Frontal cortex (tissue), 4 donors: ENCODE data around the gene HOXD1. TPM values are rescaled to one million over a fixed set of nuclear protein-coding genes. Genes with fewer than 3 reads are reported as not detected.

ENCODE experiments used
- DNase-seq, 2 donors: peaks; one replicate each; pipeline ENCODE4 v3.0.0; 2012; ENCODE audit warnings: low spot score in 2 of 2
- FAIRE-seq: peaks from 2 replicates; lab custom pipeline; 2012; peaks lifted over from hg19 to GRCh38; lab: Jason Lieb, UNC
- total RNA-seq: library from RNA; depleted of rRNA; stranded (reverse); fragments of >200 nt; gene quantifications from one replicate; pipeline ENCODE4 v1.2.3, GENCODE V29; 2014
- donor health status: control.
- donor health status: control.
- donor health status: control.

Gene HOXD1
- total RNA-seq, 1 donor from 2014 or later: not detected

- FAIRE-seq (no peak), DNase-seq (no peak)
Measured at GRCh38 chr2:176164611-176165369, 23.7 kb upstream of the HOXD1 start.

GRCh38 chr2:176165370-176166050, 23.0 kb upstream of the HOXD1 start:
- FAIRE-seq (no peak), DNase-seq (no peak)

GRCh38 chr2:176166272-176166671, 22.2 kb upstream of the HOXD1 start:
- DNase-seq (no peak), FAIRE-seq (no peak)

- no peak for DNase-seq
Measured at GRCh38 chr2:176167398-176167797, 21.1 kb upstream of the HOXD1 start.

GRCh38 chr2:176169181-176169580, 19.3 kb upstream of the HOXD1 start:
- no peak for FAIRE-seq

More at GRCh38 chr2:176167398-176167797, 21.1 kb upstream of the HOXD1 start:
- FAIRE-seq: no peak

GRCh38 chr2:176169711-176170110, 18.8 kb upstream of the HOXD1 start:
- no peak for FAIRE-seq

More at GRCh38 chr2:176169181-176169580, 19.3 kb upstream of the HOXD1 start:
- no peak for DNase-seq

GRCh38 chr2:176170602-176171305, 17.7 kb upstream of the HOXD1 start:
- no peak for DNase-seq
- no peak for FAIRE-seq

More at GRCh38 chr2:176169711-176170110, 18.8 kb upstream of the HOXD1 start:
- DNase-seq: no peak

GRCh38 chr2:176171351-176172006, 17.0 kb upstream of the HOXD1 start:
- DNase-seq (no peak), FAIRE-seq (no peak)

- DNase-seq: no peak
- FAIRE-seq: no peak
Measured at GRCh38 chr2:176172007-176172894, 16.2 kb upstream of the HOXD1 start.

- FAIRE-seq (no peak), DNase-seq (no peak)
Measured at GRCh38 chr2:176172895-176173566, 15.4 kb upstream of the HOXD1 start.

GRCh38 chr2:176173567-176174381, 14.7 kb upstream of the HOXD1 start:
- no peak for DNase-seq
- FAIRE-seq: no peak

GRCh38 chr2:176174382-176174823, 14.1 kb upstream of the HOXD1 start:
- FAIRE-seq (no peak), DNase-seq (no peak)

- DNase-seq (no peak), FAIRE-seq (no peak)
Measured at GRCh38 chr2:176174824-176175708, 13.4 kb upstream of the HOXD1 start.

GRCh38 chr2:176175709-176176607, 12.5 kb upstream of the HOXD1 start:
- DNase-seq (no peak), FAIRE-seq (no peak)

GRCh38 chr2:176177580-176178037, 10.9 kb upstream of the HOXD1 start:
- DNase-seq: no peak
- FAIRE-seq: no peak
